Osteocyte (in vitro differentiated cells): ENCODE results near the gene NOC2L. TPM values are rescaled to one million over a fixed set of nuclear protein-coding genes. Genes with fewer than 3 reads are reported as not detected.

Experiments
- DNase-seq: peaks from one replicate; pipeline ENCODE4 v3.0.0; 2021; ENCODE audit warnings: mixed read lengths; ENCODE audit not compliant: unreplicated experiment; ENCODE audit errors: extremely low spot score
- H3K27ac Mint-ChIP-seq: one replicate; pipeline ENCODE4 v1.8.0; 2021; ENCODE audit warnings: mild to moderate bottlenecking, mixed read lengths; ENCODE audit not compliant: unreplicated experiment
- H3K27me3 Mint-ChIP-seq: one replicate; pipeline ENCODE4 v1.8.0; 2021; ENCODE audit warnings: mixed read lengths; ENCODE audit not compliant: unreplicated experiment
- H3K36me3 Mint-ChIP-seq: one replicate; pipeline ENCODE4 v1.8.0; 2021; ENCODE audit warnings: mixed read lengths; ENCODE audit not compliant: unreplicated experiment
- H3K4me1 Mint-ChIP-seq: one replicate; pipeline ENCODE4 v1.8.0; 2021; ENCODE audit warnings: mixed read lengths; ENCODE audit not compliant: unreplicated experiment
- H3K4me3 Mint-ChIP-seq: one replicate; pipeline ENCODE4 v1.8.0; 2021; ENCODE audit warnings: mild to moderate bottlenecking, moderate library complexity, mixed read lengths; ENCODE audit not compliant: unreplicated experiment
- H3K9me3 Mint-ChIP-seq: one replicate; pipeline ENCODE4 v1.8.0; 2021; ENCODE audit warnings: mixed read lengths; ENCODE audit not compliant: unreplicated experiment
- CTCF ChIP-seq: fragments of 200-600 bp; sonication (generic); IDR thresholded peaks from 2 replicates; pipeline ENCODE4 v1.5.0; 2021; ENCODE audit warnings: antibody characterized with exemption, mild to moderate bottlenecking, moderate library complexity
- total RNA-seq: library from RNA; stranded (reverse); gene quantifications from 2 replicates; pipeline ENCODE4 v1.2.1, GENCODE V29; 2021

Gene NOC2L
- total RNA-seq, 1 donor from 2014 or later, result 60.5 TPM

GRCh38 chr1:982765-983436 lies 23.8 kb upstream of the NOC2L start:
- peaks cover 5% of the 10 kb centered on the region for H3K4me1 Mint-ChIP-seq
- no peaks in the 10 kb centered on the region for H3K36me3 Mint-ChIP-seq
- no peak overlapping the region for H3K4me3 Mint-ChIP-seq
- no peak for TF ChIP-seq CTCF
- H3K9me3 Mint-ChIP-seq, result no peaks in the 10 kb centered on the region
- H3K27me3 Mint-ChIP-seq, result no peaks in the 10 kb centered on the region
- no peak overlapping the region for H3K27ac Mint-ChIP-seq
- DNase-seq, result no peak

- H3K27ac Mint-ChIP-seq, result no peak within 1 kb of the TSS
- no peak for DNase-seq
- no peaks in the 10 kb centered on the region for H3K9me3 Mint-ChIP-seq
- no peaks in the 10 kb centered on the region for H3K27me3 Mint-ChIP-seq
- no peak within 1 kb of the TSS for H3K4me3 Mint-ChIP-seq
- peaks cover 5% of the 10 kb centered on the region for H3K4me1 Mint-ChIP-seq
- no peaks in the 10 kb centered on the region for H3K36me3 Mint-ChIP-seq
- TF ChIP-seq CTCF, result no peak
Observed at GRCh38 chr1:981955-982558, 23.0 kb upstream of the NOC2L start, which contains the start of gene PERM1. Gene PERM1, minus strand, starts transcription at chr1:982093. Its CDS starts 1,064 bp downstream, at chr1:981029.

- Mint-ChIP-seq H3K4me1 (peaks cover 5% of the 10 kb centered on the region), H3K4me3 (no peak overlapping the region), H3K27me3 (no peaks in the 10 kb centered on the region), H3K9me3 (no peaks in the 10 kb centered on the region), H3K36me3 (no peaks in the 10 kb centered on the region), H3K27ac (no peak overlapping the region)
- no peak for TF ChIP-seq CTCF
- DNase-seq, result no peak
Observed at GRCh38 chr1:981491-981954, 22.5 kb upstream of the NOC2L start.

GRCh38 chr1:980602-981395 lies 21.7 kb upstream of the NOC2L start:
- TF ChIP-seq CTCF, result no peak
- H3K27ac Mint-ChIP-seq, result no peak overlapping the region
- H3K36me3 Mint-ChIP-seq, result no peaks in the 10 kb centered on the region
- DNase-seq, result no peak
- H3K4me1 Mint-ChIP-seq, result peaks cover 5% of the 10 kb centered on the region
- no peaks in the 10 kb centered on the region for H3K27me3 Mint-ChIP-seq
- no peaks in the 10 kb centered on the region for H3K9me3 Mint-ChIP-seq
- no peak overlapping the region for H3K4me3 Mint-ChIP-seq

- TF ChIP-seq CTCF, result no peak
- peaks cover 5% of the 10 kb centered on the region for H3K4me1 Mint-ChIP-seq
- no peaks in the 10 kb centered on the region for H3K36me3 Mint-ChIP-seq
- H3K27ac Mint-ChIP-seq, result no peak overlapping the region
- no peak for DNase-seq
- no peaks in the 10 kb centered on the region for H3K27me3 Mint-ChIP-seq
- H3K4me3 Mint-ChIP-seq, result no peak overlapping the region
- H3K9me3 Mint-ChIP-seq, result no peaks in the 10 kb centered on the region
Observed at GRCh38 chr1:980137-980571, 21.1 kb upstream of the NOC2L start.
